Naive B cell (primary cell): ENCODE data around the gene NSDHL. TPM values are rescaled to one million over a fixed set of nuclear protein-coding genes. Genes with fewer than 3 reads are reported as not detected.

Source experiments
- ATAC-seq, 2 donors: fragments of 150-1000 bp; cut with Tn5 transposase; 2 replicates each; pipeline ENCODE4 v1.10.0; 2021; ENCODE audit warnings: low read depth in 2 of 2, mild to moderate bottlenecking in 2 of 2, moderate library complexity in 2 of 2
- DNase-seq: peaks from one replicate; pipeline ENCODE4 v3.0.0; 2022
- H3K27ac Mint-ChIP-seq, 6 donors: one replicate each; pipeline ENCODE4 v1.8.0; 2020 to 2022; ENCODE audit warnings: mild to moderate bottlenecking in 6 of 6, mixed read lengths in 6 of 6, moderate library complexity in 5 of 6, inconsistent platforms in 2 of 6
- H3K27me3 Mint-ChIP-seq, 3 donors: one replicate each; pipeline ENCODE4 v1.8.0; 2021 to 2022; ENCODE audit warnings: mixed read lengths in 3 of 3, mild to moderate bottlenecking in 1 of 3
- H3K36me3 Mint-ChIP-seq, 2 donors: one replicate each; pipeline ENCODE4 v1.8.0; 2020 to 2022; ENCODE audit warnings: mixed read lengths in 2 of 2, inconsistent platforms in 1 of 2, mild to moderate bottlenecking in 1 of 2
- H3K4me1 Mint-ChIP-seq, 3 donors: one replicate each; pipeline ENCODE4 v1.8.0; 2020 to 2022; ENCODE audit warnings: mixed read lengths in 3 of 3, inconsistent platforms in 1 of 3, mild to moderate bottlenecking in 1 of 3, moderate library complexity in 1 of 3
- H3K4me3 Mint-ChIP-seq, 8 donors: one replicate each; pipeline ENCODE4 v1.8.0; 2020 to 2022; ENCODE audit warnings: mild to moderate bottlenecking in 8 of 8, mixed read lengths in 8 of 8, moderate library complexity in 8 of 8, inconsistent platforms in 2 of 8
- H3K9me3 Mint-ChIP-seq, 7 donors: one replicate each; pipeline ENCODE4 v1.8.0; 2020 to 2022; ENCODE audit warnings: mixed read lengths in 7 of 7, mild to moderate bottlenecking in 5 of 7, inconsistent platforms in 2 of 7, moderate library complexity in 1 of 7
- polyA plus RNA-seq, 6 donors: library from polyadenylated mRNA; unstranded; fragments of 300-500 nt; fragmentation: Illumina TruSeq; gene quantifications; one replicate each; pipeline ENCODE4 v1.2.3, GENCODE V29; 2021; ENCODE audit warnings: low read depth in 6 of 6

The NSDHL gene
- polyA plus RNA-seq, 6 donors from 2014 or later: 10.8 to 20.0 (median 15.4) TPM

DNA sequence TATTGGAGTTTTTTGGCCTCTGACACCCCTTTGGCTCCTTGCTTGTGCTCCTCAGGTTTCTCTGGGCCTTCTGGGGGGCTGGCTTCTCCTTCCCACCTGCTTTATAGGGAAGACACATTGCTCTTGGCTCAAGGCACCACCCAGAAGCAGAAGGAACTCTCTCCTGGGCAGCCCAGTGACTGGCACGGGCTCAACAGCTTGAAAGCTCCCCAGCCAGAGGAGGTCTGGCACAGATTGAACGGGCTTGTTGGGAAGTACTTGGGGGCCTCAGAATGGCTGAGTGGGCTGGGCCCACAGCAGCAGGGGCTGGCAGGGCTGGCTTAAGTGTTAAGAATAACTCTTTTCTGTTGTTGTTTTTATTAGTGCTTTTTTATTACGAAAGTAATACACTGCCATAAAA lies 55.9 kb downstream of the NSDHL start:
- DNase-seq (no peak), ATAC-seq (no peak)
- no peaks in the 10 kb centered on the region for H3K36me3 Mint-ChIP-seq
- H3K27ac Mint-ChIP-seq: peak overlapping the region in 1 of 6 donors; percentile 12
- no peaks in the 10 kb centered on the region for H3K4me1 Mint-ChIP-seq
- H3K4me3 Mint-ChIP-seq: no peak overlapping the region
- H3K27me3 Mint-ChIP-seq: peaks cover 14 to 40% (median 38%) of the 10 kb centered on the region in 3 donors
- H3K9me3 Mint-ChIP-seq: peaks cover 0 to 6% (median 0%) of the 10 kb centered on the region in 7 donors

DNA sequence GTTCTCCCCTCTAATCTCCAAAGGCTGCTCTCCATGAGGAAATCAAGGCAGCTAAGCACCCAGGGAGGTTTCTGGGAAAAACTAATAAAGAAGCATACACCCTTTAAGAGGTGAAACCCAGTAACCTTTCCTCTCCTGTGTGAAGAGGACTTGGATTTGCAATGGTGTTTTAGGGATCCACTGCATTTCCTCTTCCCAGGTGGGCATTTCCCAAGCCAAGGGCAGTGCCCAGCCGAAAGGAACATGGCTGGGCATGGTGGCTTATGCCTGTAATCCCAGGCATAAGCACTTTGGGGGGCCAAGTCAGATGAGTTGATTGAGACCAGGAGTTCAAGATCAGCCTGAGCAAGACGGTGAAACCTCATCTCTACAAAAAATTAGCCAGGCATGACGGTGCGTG lies 61.6 kb downstream of the NSDHL start:
- H3K9me3 Mint-ChIP-seq: peaks cover 0 to 5% (median 0%) of the 10 kb centered on the region in 7 donors
- no peaks in the 10 kb centered on the region for H3K36me3 Mint-ChIP-seq
- peaks cover 24 to 58% (median 57%) of the 10 kb centered on the region in 3 donors for H3K27me3 Mint-ChIP-seq
- no peak overlapping the region for H3K27ac Mint-ChIP-seq
- no peak for DNase-seq
- peaks cover 0 to 7% (median 0%) of the 10 kb centered on the region in 3 donors for H3K4me1 Mint-ChIP-seq
- ATAC-seq: no peak
- no peak overlapping the region for H3K4me3 Mint-ChIP-seq

DNA sequence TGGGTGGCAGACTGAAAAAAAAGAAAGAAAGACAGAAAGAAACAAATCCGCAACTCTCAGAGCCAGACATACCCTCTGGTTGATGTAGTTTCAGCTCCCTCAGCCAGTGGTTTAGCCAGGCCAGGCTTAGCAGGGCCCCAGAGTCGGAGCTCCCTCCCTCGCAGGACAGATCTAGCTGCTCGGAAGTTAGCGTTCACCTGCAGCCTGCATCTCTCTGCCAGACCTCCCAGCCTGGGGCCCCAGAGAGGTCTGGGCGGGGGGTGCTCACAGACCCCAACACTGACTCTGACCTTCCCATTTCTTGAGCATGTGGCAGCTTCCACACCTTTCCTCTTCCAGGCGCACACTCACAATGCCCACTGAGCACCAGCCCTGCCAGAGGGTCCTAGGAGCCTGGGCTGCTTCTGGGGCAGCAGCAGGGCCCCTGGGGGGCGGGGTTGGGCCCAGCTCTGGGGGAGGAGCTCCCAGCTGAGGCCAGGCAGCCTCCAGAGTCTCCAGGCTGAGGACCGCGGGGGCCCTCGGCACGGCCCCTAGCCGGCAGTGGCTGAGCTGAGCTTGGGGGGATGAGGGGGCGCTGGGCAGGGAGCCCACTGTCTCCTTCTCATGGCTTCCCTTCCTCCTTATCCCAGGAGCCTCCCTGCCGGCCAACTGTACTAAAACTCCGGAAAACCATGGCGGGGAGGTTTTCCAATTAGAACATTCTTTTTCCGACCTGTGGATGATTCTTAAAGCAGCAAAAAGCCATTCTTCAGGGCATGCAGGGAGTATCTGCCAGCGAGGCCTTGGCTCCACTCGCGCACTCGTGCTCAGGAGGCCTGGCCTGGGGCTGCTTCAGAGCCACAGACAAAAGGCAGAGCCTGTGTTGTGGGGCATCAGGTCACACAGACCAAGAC lies 62.4 kb downstream of the NSDHL start:
- no peak overlapping the region for H3K4me3 Mint-ChIP-seq
- ATAC-seq (no peak), DNase-seq (no peak)
- peaks cover 24 to 56% (median 52%) of the 10 kb centered on the region in 3 donors for H3K27me3 Mint-ChIP-seq
- peaks cover 0 to 5% (median 0%) of the 10 kb centered on the region in 7 donors for H3K9me3 Mint-ChIP-seq
- H3K36me3 Mint-ChIP-seq: no peaks in the 10 kb centered on the region
- H3K4me1 Mint-ChIP-seq: peaks cover 0 to 7% (median 0%) of the 10 kb centered on the region in 3 donors
- H3K27ac Mint-ChIP-seq: peak overlapping the region in 1 of 6 donors; percentile 17

DNA sequence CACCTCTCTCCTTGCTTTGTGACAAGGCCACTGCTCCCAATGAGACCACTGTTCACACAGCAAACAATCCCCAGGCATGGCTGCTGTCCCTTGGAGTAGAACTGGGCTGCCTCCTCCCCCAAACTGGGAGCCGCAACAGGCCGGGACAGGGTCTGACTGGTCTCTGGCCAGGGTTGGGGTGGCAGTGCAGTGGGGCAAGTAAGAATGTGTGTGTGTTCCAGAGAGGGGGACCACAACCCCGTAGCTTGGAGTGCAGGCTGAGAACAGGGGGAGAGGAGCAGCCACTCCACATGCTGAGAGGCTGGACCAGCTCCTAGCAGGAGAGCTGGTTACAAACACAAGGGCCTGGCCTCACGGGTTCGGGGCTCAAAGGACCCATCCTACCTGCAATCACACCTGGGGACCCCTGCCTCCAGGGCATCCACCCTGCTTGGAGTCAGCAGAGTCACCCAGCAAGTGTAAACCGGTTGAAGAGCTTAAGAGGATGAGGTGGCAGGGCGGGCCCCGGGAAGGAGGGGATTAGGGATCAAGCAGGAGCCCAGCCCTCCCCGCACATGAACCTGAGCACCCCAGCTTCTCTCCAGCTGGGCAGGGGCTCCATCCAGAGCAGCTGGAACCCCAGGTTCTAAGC lies 63.2 kb downstream of the NSDHL start:
- Mint-ChIP-seq H3K27me3 (peaks cover 24 to 59% (median 47%) of the 10 kb centered on the region in 3 donors), H3K4me1 (peaks cover 0 to 7% (median 0%) of the 10 kb centered on the region in 3 donors), H3K36me3 (no peaks in the 10 kb centered on the region), H3K9me3 (peaks cover 0 to 5% (median 0%) of the 10 kb centered on the region in 7 donors), H3K27ac (no peak overlapping the region), H3K4me3 (no peak overlapping the region)
- ATAC-seq (no peak), DNase-seq (no peak)

DNA sequence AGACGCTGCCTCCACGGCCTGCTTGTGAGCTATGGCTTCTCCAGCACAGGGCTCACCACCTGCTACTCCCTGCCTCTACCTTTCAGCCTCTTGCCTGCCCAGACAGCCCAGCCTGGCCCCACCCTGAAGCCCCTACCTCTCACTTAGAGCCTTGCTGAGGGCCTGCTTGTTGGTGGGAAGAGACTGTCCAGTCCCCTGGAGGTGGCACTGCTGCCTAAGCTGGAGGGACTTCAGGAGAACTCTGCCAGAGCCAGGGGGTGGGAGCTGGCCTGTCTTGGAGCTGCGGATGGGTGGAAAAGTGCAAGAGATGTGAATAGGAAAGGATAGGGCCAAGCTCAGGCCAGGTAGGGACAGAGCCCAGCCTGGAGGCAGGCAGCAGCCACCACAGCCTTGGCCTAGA lies 64.3 kb downstream of the NSDHL start:
- H3K27me3 Mint-ChIP-seq: peaks cover 24 to 48% (median 43%) of the 10 kb centered on the region in 3 donors
- DNase-seq (no peak), ATAC-seq (no peak)
- H3K4me1 Mint-ChIP-seq: peaks cover 0 to 7% (median 0%) of the 10 kb centered on the region in 3 donors
- no peak overlapping the region for H3K4me3 Mint-ChIP-seq
- H3K27ac Mint-ChIP-seq: no peak overlapping the region
- H3K36me3 Mint-ChIP-seq: no peaks in the 10 kb centered on the region
- peaks cover 0 to 3% (median 0%) of the 10 kb centered on the region in 7 donors for H3K9me3 Mint-ChIP-seq

DNA sequence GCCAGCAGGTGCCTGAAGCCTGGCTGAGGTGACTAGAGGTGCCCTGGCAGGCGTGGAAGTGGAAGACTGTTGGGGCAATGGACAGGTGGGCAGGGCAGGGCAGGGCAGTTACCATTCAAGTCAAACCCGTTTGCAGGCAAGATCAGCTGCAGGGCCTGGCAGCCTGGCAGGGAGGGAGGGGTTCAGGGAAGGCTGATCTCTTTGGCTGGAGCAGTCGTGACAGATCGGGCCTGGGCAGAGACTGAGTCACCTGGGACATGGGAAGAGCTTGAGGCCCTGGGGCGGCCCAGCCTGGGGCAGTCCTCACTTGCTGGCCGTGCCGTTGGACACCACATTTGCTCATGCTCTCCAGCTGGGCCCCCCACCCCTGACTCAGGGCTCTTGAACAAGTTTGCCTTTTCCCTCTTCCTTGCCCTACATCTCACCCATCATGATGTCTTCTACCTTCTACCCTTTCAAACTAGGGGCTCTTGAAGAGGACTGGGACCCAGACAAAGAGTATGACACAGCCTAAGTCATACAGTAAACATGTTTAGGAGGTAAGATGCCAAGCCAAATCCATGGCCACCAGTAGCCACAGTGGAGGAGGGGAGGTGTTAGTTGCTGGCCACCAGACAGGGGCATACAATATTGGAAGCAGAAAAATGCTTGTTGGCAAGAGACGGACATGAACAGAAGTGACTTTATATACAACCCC lies 65.0 kb downstream of the NSDHL start:
- H3K4me1 Mint-ChIP-seq: peaks cover 0 to 7% (median 0%) of the 10 kb centered on the region in 3 donors
- no peak for ATAC-seq
- H3K27ac Mint-ChIP-seq: no peak overlapping the region
- no peak for DNase-seq
- peaks cover 0 to 4% (median 0%) of the 10 kb centered on the region in 7 donors for H3K9me3 Mint-ChIP-seq
- peaks cover 19 to 41% (median 40%) of the 10 kb centered on the region in 3 donors for H3K27me3 Mint-ChIP-seq
- no peaks in the 10 kb centered on the region for H3K36me3 Mint-ChIP-seq
- no peak overlapping the region for H3K4me3 Mint-ChIP-seq

DNA sequence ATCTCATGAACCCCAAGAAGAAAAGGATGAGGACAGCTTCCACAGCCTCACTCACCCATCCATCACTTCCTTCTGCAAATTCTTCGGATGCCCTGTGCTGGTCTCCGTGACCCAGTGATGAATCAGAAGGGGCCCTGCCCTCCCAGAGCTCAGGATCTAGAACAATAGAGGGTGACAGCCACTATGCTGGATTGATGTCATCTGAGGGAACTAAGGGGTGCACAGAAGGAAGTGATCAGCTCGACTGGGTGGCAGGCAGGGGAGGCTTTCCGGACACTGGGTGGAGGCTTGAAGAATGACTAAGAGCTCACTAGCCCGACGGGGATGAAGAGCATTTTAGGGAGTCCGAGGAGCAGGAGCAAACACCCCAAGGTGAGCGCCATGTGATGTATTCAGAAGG lies 65.6 kb downstream of the NSDHL start:
- DNase-seq (no peak), ATAC-seq (no peak)
- Mint-ChIP-seq H3K4me1 (peaks cover 0 to 7% (median 0%) of the 10 kb centered on the region in 3 donors), H3K36me3 (no peaks in the 10 kb centered on the region), H3K27ac (no peak overlapping the region), H3K4me3 (peak overlapping the region in 4 of 8 donors; percentile 14 to 59 (median 48)), H3K27me3 (peaks cover 13 to 37% (median 35%) of the 10 kb centered on the region in 3 donors), H3K9me3 (peaks cover 0 to 2% (median 0%) of the 10 kb centered on the region in 7 donors)

DNA sequence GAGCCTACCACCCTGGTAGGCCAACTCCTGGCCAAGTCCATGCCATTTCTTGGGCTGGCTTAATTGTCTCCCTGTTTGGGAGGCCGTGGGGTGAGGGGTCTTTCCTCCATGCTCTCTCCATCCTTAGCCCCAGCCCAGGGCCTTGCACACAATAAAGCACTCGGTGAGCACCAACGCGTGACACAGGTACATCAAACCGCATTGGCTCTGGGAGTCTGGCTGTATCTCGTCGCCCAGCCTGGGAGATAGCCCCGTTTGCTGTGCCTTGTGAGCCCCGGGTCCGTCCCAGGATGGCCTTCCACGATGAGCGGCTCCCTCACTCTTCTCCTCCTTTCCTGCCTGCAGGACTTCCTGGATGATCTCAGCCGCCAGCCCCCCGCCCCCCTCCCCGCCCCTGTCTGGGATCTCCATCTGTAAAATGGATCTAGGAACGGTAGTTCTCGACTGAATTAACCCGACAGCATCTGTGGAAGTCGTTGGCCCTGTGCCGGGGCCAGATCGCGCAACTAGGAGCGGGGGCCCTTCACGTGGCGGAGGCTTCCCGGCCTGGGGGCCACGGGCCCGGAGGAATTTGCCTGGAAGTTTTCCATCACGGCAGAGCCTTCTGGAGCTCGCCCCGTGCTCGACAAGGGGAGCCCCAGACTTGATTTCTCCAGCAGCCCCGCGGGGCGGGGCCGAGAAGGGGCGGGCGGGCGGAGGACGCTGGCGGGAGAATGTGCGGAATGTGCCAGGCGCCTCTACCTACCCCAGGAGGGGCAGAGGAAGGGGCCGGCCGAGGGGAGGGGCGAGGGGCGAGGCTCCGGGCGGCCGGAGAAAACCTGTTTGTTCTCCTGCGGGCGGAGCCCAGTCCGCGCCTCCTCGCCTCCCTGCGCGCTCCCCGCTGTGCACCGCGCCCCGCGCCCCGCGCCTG lies 66.6 kb downstream of the NSDHL start, which contains the start of gene ZNF185:
Gene ZNF185 (plus strand): TSS at position 846 of the 910 bp plus-strand sequence. CDS start 16,423 bp downstream, outside the sequence.
- Mint-ChIP-seq H3K9me3 (peaks cover 0 to 2% (median 0%) of the 10 kb centered on the region in 7 donors), H3K4me3 (peak within 1 kb of the TSS in 5 of 8 donors; percentile 14 to 70 (median 43)), H3K4me1 (peaks cover 0 to 7% (median 0%) of the 10 kb centered on the region in 3 donors), H3K36me3 (no peaks in the 10 kb centered on the region), H3K27ac (no peak within 1 kb of the TSS), H3K27me3 (peaks cover 13 to 43% (median 31%) of the 10 kb centered on the region in 3 donors)
- ATAC-seq: no peak
- DNase-seq: no peak

DNA sequence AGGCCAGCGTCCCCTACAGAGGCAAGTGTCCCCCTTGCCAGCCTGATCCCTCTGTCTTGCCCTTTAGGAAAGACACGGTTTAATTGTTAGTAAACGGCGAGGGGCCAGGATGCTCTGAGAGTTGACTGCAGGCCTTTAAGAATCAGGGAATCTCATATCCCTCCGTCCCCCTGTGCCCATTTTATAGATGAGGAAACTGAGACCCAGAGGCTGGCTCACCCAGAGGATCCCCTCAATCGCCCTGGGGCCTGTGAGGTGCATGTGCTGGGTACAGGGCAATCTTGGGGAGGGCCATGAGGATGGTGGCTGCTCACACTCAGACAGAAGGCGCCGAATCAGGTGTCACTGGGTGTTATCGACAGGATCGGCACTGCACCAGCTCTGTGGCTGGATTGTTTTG lies 67.6 kb downstream of the NSDHL start:
- no peak for DNase-seq
- H3K9me3 Mint-ChIP-seq: peaks cover 0 to 2% (median 0%) of the 10 kb centered on the region in 7 donors
- H3K4me3 Mint-ChIP-seq: peak overlapping the region in 2 of 8 donors; percentile 10 to 41
- H3K27me3 Mint-ChIP-seq: peaks cover 17 to 50% (median 37%) of the 10 kb centered on the region in 3 donors
- no peak overlapping the region for H3K27ac Mint-ChIP-seq
- ATAC-seq: no peak
- H3K4me1 Mint-ChIP-seq: peaks cover 0 to 7% (median 0%) of the 10 kb centered on the region in 3 donors
- H3K36me3 Mint-ChIP-seq: no peaks in the 10 kb centered on the region

DNA sequence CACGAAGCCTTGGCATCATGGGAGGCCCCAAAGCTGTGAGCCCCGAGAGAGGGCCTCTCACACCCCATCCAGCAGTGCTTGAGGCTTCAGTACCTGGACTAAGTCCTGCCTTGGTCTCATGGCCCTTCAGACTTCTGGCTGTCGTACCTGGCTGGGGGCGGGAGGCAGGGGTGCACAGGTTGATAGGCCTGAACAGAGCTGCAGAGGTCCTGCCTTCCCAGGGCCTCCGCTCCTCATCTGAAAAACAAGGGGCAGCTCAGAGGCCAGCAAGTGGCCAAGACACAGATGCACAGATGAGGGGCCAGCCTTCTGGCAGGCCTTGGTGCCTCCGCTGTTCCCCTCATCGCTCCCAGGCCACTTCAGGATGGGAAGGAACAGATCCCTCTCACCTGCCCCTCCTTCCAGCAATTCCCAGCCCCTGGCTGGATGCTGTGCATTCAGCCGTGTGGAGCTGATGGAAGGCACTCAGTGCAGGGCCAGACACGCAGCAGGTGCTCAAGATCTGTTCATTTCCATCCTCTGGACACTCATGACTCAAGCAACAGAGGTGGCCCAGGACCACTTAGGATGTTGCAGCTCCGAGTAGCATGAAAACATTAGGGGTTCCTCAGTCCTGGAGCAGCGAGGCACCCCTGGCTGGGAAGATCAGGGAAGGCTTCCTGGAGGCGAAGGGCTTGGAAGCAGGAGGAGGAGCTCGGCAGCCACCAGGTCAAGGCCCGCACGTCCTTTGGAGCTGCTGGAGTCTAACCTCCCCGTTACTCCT lies 68.4 kb downstream of the NSDHL start:
- peaks cover 0 to 7% (median 0%) of the 10 kb centered on the region in 3 donors for H3K4me1 Mint-ChIP-seq
- no peaks in the 10 kb centered on the region for H3K36me3 Mint-ChIP-seq
- peaks cover 17 to 50% (median 37%) of the 10 kb centered on the region in 3 donors for H3K27me3 Mint-ChIP-seq
- DNase-seq (no peak), ATAC-seq (no peak)
- H3K4me3 Mint-ChIP-seq: no peak overlapping the region
- H3K27ac Mint-ChIP-seq: no peak overlapping the region
- peaks cover 0 to 2% (median 0%) of the 10 kb centered on the region in 7 donors for H3K9me3 Mint-ChIP-seq

DNA sequence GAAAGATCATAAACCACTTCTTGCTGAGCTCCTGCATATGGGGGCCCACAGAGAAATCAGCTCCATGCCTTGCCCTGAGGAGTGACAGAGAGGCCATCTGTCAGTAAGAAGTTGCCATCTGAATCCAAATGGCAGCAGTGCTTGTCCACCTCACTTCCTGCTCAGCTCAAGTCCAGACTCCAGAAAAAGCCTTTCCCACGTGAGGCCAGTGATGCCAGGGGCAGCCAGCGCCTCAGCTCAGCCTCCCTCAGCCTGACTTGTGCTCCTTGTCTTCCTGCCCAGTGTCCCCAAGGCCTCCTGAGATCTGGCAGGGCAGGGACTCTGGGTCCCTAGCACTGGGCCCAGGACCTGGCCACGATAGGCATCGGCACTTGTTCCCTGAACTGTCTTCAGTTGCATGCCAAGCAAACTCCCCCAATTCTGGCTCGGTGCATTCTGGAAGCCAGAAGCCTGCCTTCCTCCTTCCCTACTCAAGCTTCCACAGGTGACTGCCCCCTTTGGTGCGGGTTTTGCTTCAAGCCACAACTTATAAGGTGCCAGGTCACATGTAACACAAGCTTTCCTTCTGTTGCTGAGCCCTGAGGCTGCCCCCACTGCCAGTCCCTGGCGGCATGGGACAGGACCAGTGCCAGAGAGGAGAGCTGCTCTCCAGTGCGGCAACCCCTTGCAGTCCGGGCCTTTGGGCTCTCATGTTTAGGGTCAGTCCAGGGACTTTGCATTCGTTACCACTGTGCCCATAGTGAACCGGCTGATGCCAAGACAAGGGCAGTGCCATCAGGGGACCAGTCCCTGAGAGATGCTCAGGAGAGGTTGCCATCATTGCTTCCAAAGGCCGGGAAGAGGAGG lies 69.2 kb downstream of the NSDHL start:
- no peak for DNase-seq
- H3K27ac Mint-ChIP-seq: no peak overlapping the region
- H3K27me3 Mint-ChIP-seq: peaks cover 17 to 47% (median 35%) of the 10 kb centered on the region in 3 donors
- peaks cover 0 to 2% (median 0%) of the 10 kb centered on the region in 7 donors for H3K9me3 Mint-ChIP-seq
- peaks cover 0 to 7% (median 0%) of the 10 kb centered on the region in 3 donors for H3K4me1 Mint-ChIP-seq
- no peak for ATAC-seq
- H3K4me3 Mint-ChIP-seq: no peak overlapping the region
- no peaks in the 10 kb centered on the region for H3K36me3 Mint-ChIP-seq
